ENCODE results near the gene ACBD6.

GRCh38 chr1:180530501-180530900 lies 28.1 kb upstream of the ACBD6 start:
- no peak for TF ChIP-seq CTCF (conservative IDR thresholded peaks at IDR 0.05; ENCODE audit: low read length)
- no peak for TF ChIP-seq EZH2phosphoT487 (IDR thresholded peaks at IDR 0.05; ENCODE audit: borderline replicate concordance)
